B cell (primary cell): ENCODE measurements around the gene FURIN. TPM values are rescaled to one million over a fixed set of nuclear protein-coding genes. Genes with fewer than 3 reads are reported as not detected.

Experiments
- ATAC-seq: fragments of 200-7000 bp; cut with Tn5 transposase; one replicate; pipeline ENCODE4 v1.10.0; 2021; ENCODE audit warnings: low read depth, mild to moderate bottlenecking, moderate number of reproducible peaks, moderate library complexity
- CTCF ChIA-PET: fragments of 350-600 bp; sonication (Branson Sonifier 250); formaldehyde crosslinking; loops from one replicate; lab custom pipeline; 2021; ENCODE audit warnings: antibody characterized with exemption, inconsistent platforms; lab: Charles Lee
- POLR2A ChIA-PET: fragments of 350-600 bp; sonication (Branson Sonifier 250); formaldehyde crosslinking; loops from one replicate; lab custom pipeline; 2021; ENCODE audit warnings: antibody characterized with exemption; lab: Charles Lee
- DNase-seq: peaks from one replicate; pipeline ENCODE4 v3.0.0; 2013
- H2AFZ ChIP-seq: 2 replicates; pipeline ENCODE4 v1.6.1; 2012; ENCODE audit warnings: mild to moderate bottlenecking, low read depth, low read length; ENCODE audit not compliant: insufficient read depth, poor library complexity, severe bottlenecking
- H3K27ac ChIP-seq, 2 donors: 1 replicate in 1 of 2; 2 replicates in 1 of 2; pipeline ENCODE4 v1.5.1; 2012 to 2013; ENCODE audit warnings: low read length in 2 of 2, mild to moderate bottlenecking in 2 of 2, moderate library complexity in 1 of 2
- H3K27me3 ChIP-seq, 4 experiments: fragments of 200-600 bp in 1 of 4; sonication (generic) in 1 of 4; replicated peaks in 1 of 4; 1 replicate in 2 of 4; 2 replicates in 2 of 4; pipeline versions ENCODE4 v1.6.1 to v1.7.0; 2013 to 2016; ENCODE audit warnings: low read length in 3 of 4, mild to moderate bottlenecking in 2 of 4, mixed read lengths in 1 of 4, moderate library complexity in 1 of 4; ENCODE audit not compliant: insufficient read depth in 4 of 4, control insufficient read depth in 3 of 4; ENCODE audit errors: control extremely low read depth in 1 of 4
- H3K36me3 ChIP-seq, 2 experiments: replicated peaks in 1 of 2; 1 replicate in 1 of 2; 2 replicates in 1 of 2; pipeline versions ENCODE4 v1.6.1 to v1.7.1; 2013; ENCODE audit warnings: low read length in 1 of 2; ENCODE audit not compliant: insufficient read depth in 2 of 2, control insufficient read depth in 1 of 2; ENCODE audit errors: control extremely low read depth in 1 of 2, extremely low read depth in 1 of 2
- H3K4me1 ChIP-seq, 2 donors: fragments of 200-600 bp in 1 of 2; sonication (generic) in 1 of 2; 1 replicate in 1 of 2; 2 replicates in 1 of 2; pipeline versions ENCODE4 v1.5.1 to v1.6.1; 2013 to 2017; ENCODE audit warnings: low read length in 2 of 2; ENCODE audit not compliant: control insufficient read depth in 2 of 2, insufficient read depth in 2 of 2
- H3K4me2 ChIP-seq: replicated peaks from 2 replicates; pipeline ENCODE3; 2012; ENCODE audit warnings: mild to moderate bottlenecking, low read depth, low read length; ENCODE audit not compliant: poor library complexity, severe bottlenecking
- H3K4me3 ChIP-seq, 5 experiments: fragments of 200-600 bp in 1 of 5; sonication (generic) in 1 of 5; 1 replicate in 3 of 5; 2 replicates in 2 of 5; pipeline versions ENCODE4 v1.5.1 to v1.7.0; 2011 to 2016; ENCODE audit warnings: low read length in 4 of 5, mild to moderate bottlenecking in 4 of 5, low read depth in 2 of 5, control low read depth in 1 of 5, moderate library complexity in 1 of 5; ENCODE audit not compliant: insufficient read depth in 1 of 5; ENCODE audit errors: control extremely low read depth in 1 of 5, extremely low read depth in 1 of 5
- H3K79me2 ChIP-seq: fragments of 200-600 bp; sonication (generic); one replicate; pipeline ENCODE4 v1.6.0; 2016; ENCODE audit warnings: low read length; ENCODE audit not compliant: control insufficient read depth, insufficient read depth
- H3K9ac ChIP-seq: fragments of 200-600 bp; sonication (generic); 2 replicates; pipeline ENCODE4 v1.6.1; 2017; ENCODE audit warnings: mild to moderate bottlenecking, low read length, moderate library complexity
- H3K9me3 ChIP-seq, 3 donors: one replicate each; pipeline versions ENCODE4 v1.6.1 to v1.7.1; 2013; ENCODE audit warnings: low read length in 2 of 3; ENCODE audit not compliant: control insufficient read depth in 2 of 3, insufficient read depth in 1 of 3; ENCODE audit errors: control extremely low read depth in 1 of 3
- H4K20me1 ChIP-seq: 2 replicates; pipeline ENCODE4 v1.6.0; 2012; ENCODE audit warnings: mild to moderate bottlenecking, low read length; ENCODE audit not compliant: insufficient read depth, control insufficient read depth, poor library complexity, severe bottlenecking
- H3K27ac Mint-ChIP-seq: one replicate; pipeline ENCODE4 v1.8.0; 2021; ENCODE audit warnings: mixed read lengths
- H3K27me3 Mint-ChIP-seq: one replicate; pipeline ENCODE4 v1.8.0; 2021; ENCODE audit warnings: mixed read lengths
- H3K4me1 Mint-ChIP-seq: one replicate; pipeline ENCODE4 v1.8.0; 2021; ENCODE audit warnings: mixed read lengths
- H3K4me3 Mint-ChIP-seq: one replicate; pipeline ENCODE4 v1.8.0; 2021; ENCODE audit warnings: mixed read lengths
- H3K9me3 Mint-ChIP-seq: one replicate; pipeline ENCODE4 v1.8.0; 2022; ENCODE audit warnings: mixed read lengths; ENCODE audit not compliant: insufficient read depth
- CTCF ChIP-seq: fragments of 200-600 bp; IDR thresholded peaks from one replicate; pipeline ENCODE4 v1.8.0; 2022; ENCODE audit warnings: antibody characterized with exemption, mild to moderate bottlenecking
- EZH2 ChIP-seq: IDR thresholded peaks from 2 replicates; pipeline ENCODE4 v1.6.1; 2012; ENCODE audit warnings: borderline replicate concordance, low read depth, mild to moderate bottlenecking, moderate library complexity, low read length; ENCODE audit not compliant: insufficient read depth, poor library complexity, severe bottlenecking
- WGBS: methylation state at CpG from one replicate; pipeline ENCODE4 v1.1.5; 2013; ENCODE audit warnings: missing lambda C conversion rate; ENCODE audit not compliant: insufficient coverage; 5-methylcytosine and 5-hydroxymethylcytosine counted together
- intact Hi-C: fragments of 100-400 bp; cut with micrococcal nuclease; formaldehyde crosslinking; loops from one replicate; pipeline ENCODE4 v1.10.0; 2022
- polyA plus RNA-seq: library from polyadenylated mRNA; depleted of rRNA; stranded (reverse); fragments of >200 nt; gene quantifications from 2 replicates; pipeline ENCODE4 v1.2.3, GENCODE V29; 2012
- total RNA-seq, 2 donors: library from RNA; stranded (reverse); fragments of 120-200 nt in 1 of 2; gene quantifications; 1 replicate in 1 of 2; 2 replicates in 1 of 2; pipeline versions ENCODE4 v1.2.3 to v1.2.4, GENCODE V29; 2013 to 2022

Gene FURIN
- total and polyA plus RNA-seq, 2 donors (not counting 1 experiment from before 2014, with no cell fraction given): 31.6 to 66.7 TPM

DNA sequence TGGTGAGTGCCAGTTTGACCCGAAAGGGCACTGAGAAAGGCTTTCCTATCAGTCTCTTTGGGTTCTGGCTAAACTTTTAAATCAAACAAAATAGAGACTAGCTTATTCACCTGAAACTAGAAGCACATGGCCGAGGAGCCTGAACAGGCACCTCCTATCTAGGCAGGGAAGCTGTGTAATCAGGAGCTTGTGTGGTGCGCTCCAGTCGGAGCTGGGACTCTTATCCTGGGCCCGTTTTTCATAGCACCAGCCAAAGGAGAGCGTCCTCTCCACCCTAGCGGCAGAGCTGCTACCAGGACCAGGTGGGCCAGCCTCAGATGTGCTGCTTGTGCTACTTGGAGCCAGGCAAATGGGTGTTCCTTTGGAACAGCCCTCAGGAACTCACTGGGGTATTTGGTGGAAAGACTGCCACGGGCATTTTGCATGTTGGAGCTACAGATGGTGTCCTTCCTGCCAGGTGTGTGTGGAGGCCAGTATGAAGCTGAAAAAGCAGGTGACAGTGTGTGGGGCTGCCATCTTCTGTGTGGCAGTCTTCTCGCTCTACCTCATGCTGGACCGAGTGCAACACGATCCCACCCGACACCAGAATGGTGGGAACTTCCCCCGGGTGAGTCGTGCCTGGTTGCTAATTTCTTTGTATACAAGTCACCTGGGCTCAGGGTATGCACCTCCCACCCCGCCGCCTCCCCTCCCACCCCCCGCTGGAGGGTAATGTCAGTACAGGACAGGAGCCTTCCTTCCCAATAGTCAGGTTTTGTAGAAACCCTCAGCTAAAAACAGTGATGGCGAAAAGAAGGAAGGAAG, 35.5 kb downstream of the FURIN start:
- H3K9ac ChIP-seq: peak overlapping the region; percentile 76
- H3K4me2 ChIP-seq: peak overlapping the region; percentile 94
- intact Hi-C loops: loop anchor here (2.0 kb wide), 1 partner anchor 309 kb away; no protein-coding TSS in a partner anchor
- no peaks in the 10 kb centered on the region for H3K27me3 Mint-ChIP-seq
- H3K4me1 Mint-ChIP-seq: peaks cover 24% of the 10 kb centered on the region
- peaks cover 3% of the 10 kb centered on the region for H3K79me2 ChIP-seq
- H3K27ac ChIP-seq: peak overlapping the region in 1 of 2 donors; percentile 72
- peaks cover 0 to 38% of the 10 kb centered on the region in 2 experiments for H3K36me3 ChIP-seq
- H3K4me3 ChIP-seq: peak overlapping the region; percentile 61 to 74 (median 69)
- peaks cover 13 to 19% of the 10 kb centered on the region in 2 donors for H3K4me1 ChIP-seq
- peaks cover 13% of the 10 kb centered on the region for H4K20me1 ChIP-seq
- WGBS: 77% methylated on average over 12 of the region's 18 CpGs
- no peaks in the 10 kb centered on the region for H3K9me3 ChIP-seq
- ChIA-PET CTCF (interaction anchor here (0.9 to 14.4 kb wide), 9 partner anchors 17 to 585 kb away, joined by 3 to 260 read pairs (median 6); partner anchors contain the start of genes FES, HDDC3 and UNC45A), POLR2A (interaction anchor here (0.8 to 3.8 kb wide), 5 partner anchors 18 to 542 kb away, joined by 3 to 66 read pairs (median 4); partner anchors contain the start of genes HDDC3, IQGAP1 and UNC45A)
- peak overlapping the region; percentile 85 for H3K4me3 Mint-ChIP-seq
- TF ChIP-seq CTCF (no peak), EZH2 (no peak)
- no peaks in the 10 kb centered on the region for H3K9me3 Mint-ChIP-seq
- ATAC-seq (no peak), DNase-seq (no peak)
- H2AFZ ChIP-seq: peak overlapping the region; percentile 86
- no peaks in the 10 kb centered on the region for H3K27me3 ChIP-seq
- H3K27ac Mint-ChIP-seq: peak overlapping the region; percentile 90
